GM19468 (cell line): ENCODE results near the gene AGBL1.

Experiments used
- ATAC-seq: cut with Tn5 transposase; IDR thresholded peaks from one replicate; pipeline ENCODE4 v1.9.1; 2021; ENCODE audit warnings: mild to moderate bottlenecking, moderate library complexity, moderate number of reproducible peaks; ENCODE audit not compliant: unreplicated experiment; ENCODE audit errors: extremely low read depth

AGBL1 gene

GRCh38 chr15:86161250-86161649 lies 81.6 kb downstream of the AGBL1 start:
- no peak for ATAC-seq

- no peak for ATAC-seq
Observed at GRCh38 chr15:86162172-86162591, 82.5 kb downstream of the AGBL1 start.

- ATAC-seq: no peak
Observed at GRCh38 chr15:86162641-86163040, 83.0 kb downstream of the AGBL1 start.

- ATAC-seq: no peak
Observed at GRCh38 chr15:86163816-86164215, 84.1 kb downstream of the AGBL1 start.

- ATAC-seq: no peak
Observed at GRCh38 chr15:86164232-86164898, 84.7 kb downstream of the AGBL1 start.

- ATAC-seq: no peak
Observed at GRCh38 chr15:86165265-86166211, 85.9 kb downstream of the AGBL1 start.

GRCh38 chr15:86167841-86168240 lies 88.2 kb downstream of the AGBL1 start:
- no peak for ATAC-seq

- ATAC-seq: no peak
Observed at GRCh38 chr15:86178845-86179244, 99.2 kb downstream of the AGBL1 start.

- ATAC-seq: no peak
Observed at GRCh38 chr15:86183596-86184491, 104.2 kb downstream of the AGBL1 start.

- no peak for ATAC-seq
Observed at GRCh38 chr15:86193716-86194380, 114.2 kb downstream of the AGBL1 start.

GRCh38 chr15:86197770-86198169 lies 118.1 kb downstream of the AGBL1 start:
- no peak for ATAC-seq

GRCh38 chr15:86199467-86200145 lies 119.9 kb downstream of the AGBL1 start:
- no peak for ATAC-seq

GRCh38 chr15:86201313-86202008 lies 121.8 kb downstream of the AGBL1 start:
- no peak for ATAC-seq

GRCh38 chr15:86203462-86203861 lies 123.8 kb downstream of the AGBL1 start:
- ATAC-seq: no peak

- ATAC-seq: no peak
Observed at GRCh38 chr15:86205096-86205495, 125.4 kb downstream of the AGBL1 start.

- ATAC-seq: no peak
Observed at GRCh38 chr15:86213420-86213819, 133.7 kb downstream of the AGBL1 start.

GRCh38 chr15:86213888-86214287 lies 134.2 kb downstream of the AGBL1 start:
- no peak for ATAC-seq

GRCh38 chr15:86221119-86221518 lies 141.4 kb downstream of the AGBL1 start:
- ATAC-seq: no peak

- no peak for ATAC-seq
Observed at GRCh38 chr15:86229306-86229705, 149.6 kb downstream of the AGBL1 start.
